ENCODE data around the gene SFI1.
"Not testable (repeated sequence)": the region's sequence is repeated elsewhere in the genome, so short reads cannot be mapped to it uniquely, and the experiment has no call there.

SFI1 gene

DNA sequence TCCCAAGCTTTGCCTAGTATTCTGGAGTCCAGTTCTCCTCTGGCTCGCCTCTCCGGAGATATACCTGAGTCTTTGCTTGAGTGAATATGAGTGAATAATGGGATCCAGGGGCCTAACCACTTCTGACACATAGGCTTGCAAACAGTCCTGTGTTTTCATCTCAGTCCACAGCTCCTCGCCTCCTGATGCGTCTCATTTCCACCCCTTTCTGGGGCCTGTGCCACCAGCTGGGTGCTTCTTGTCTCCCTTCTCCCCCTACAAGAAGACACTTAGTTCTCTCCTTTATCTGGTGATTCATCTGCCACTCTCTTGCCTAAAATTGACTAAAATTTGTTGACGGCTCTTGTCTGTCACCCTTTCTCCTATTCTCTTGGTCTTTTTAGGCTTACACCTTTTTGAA lies 44.6 kb downstream of the SFI1 start:
- Histone ChIP-seq H3K4me3 (ENCODE audit: low read depth in 1 of 2, low read length in 1 of 2) (no peak overlapping the region), H3K27ac (no peak overlapping the region), H3K36me3 (peaks cover 17% of the 10 kb centered on the region)

DNA sequence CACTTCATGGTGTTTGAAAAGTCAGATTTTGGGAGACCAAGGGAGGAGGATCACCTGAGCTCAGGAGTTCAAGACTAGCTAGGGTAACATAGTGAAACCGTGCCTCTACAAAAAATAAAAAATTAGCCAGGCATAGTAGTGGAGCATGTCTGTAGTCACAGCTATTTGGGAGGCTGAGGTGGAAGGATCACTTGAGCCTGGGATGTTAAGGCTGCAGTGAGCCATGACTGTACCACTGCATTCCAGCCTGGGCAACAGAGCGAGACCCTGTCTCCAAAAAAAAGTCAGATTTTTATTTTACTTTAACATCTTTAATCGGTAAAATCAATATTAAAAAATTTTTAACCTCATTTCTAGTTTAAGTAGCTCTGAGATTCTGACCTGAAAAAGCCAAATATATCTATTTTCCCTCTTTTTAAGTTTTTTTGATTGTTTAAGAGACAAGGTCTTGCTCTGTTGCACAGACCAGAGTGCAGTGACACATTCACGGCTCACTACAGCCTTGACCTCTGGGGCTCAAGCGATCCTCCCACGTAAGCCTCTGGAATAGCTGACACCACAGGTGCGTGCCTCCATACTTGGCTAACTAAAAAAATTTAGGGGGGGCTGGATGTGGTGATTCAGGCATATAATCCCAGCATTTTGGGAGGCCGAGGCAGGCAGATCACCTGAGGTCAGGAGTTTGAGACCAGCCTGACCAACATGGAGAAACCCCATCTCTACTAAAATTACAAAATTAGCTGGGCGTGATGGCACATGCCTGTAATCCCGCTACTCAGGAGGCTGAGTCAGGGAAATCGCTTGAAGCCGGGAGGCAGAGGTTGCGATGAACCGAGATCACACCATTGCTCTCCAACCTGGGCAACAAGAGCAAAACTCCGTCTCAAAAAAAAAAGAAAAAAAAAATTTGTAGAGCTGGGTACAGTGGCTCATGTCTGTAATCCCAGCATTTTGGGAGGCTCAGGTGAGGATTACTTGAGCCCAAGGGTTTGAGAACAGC lies 48.4 kb downstream of the SFI1 start:
- H3K36me3 ChIP-seq = peaks cover 28% of the 10 kb centered on the region
- no peak overlapping the region for H3K27ac ChIP-seq
- TF ChIP-seq, protein P1, sequence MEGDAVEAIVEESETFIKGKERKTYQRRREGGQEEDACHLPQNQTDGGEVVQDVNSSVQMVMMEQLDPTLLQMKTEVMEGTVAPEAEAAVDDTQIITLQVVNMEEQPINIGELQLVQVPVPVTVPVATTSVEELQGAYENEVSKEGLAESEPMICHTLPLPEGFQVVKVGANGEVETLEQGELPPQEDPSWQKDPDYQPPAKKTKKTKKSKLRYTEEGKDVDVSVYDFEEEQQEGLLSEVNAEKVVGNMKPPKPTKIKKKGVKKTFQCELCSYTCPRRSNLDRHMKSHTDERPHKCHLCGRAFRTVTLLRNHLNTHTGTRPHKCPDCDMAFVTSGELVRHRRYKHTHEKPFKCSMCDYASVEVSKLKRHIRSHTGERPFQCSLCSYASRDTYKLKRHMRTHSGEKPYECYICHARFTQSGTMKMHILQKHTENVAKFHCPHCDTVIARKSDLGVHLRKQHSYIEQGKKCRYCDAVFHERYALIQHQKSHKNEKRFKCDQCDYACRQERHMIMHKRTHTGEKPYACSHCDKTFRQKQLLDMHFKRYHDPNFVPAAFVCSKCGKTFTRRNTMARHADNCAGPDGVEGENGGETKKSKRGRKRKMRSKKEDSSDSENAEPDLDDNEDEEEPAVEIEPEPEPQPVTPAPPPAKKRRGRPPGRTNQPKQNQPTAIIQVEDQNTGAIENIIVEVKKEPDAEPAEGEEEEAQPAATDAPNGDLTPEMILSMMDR (IDR thresholded peaks at IDR 0.05) = no peak
- no peaks in the 10 kb centered on the region for H3K27me3 ChIP-seq
- H3K4me1 ChIP-seq (ENCODE audit: control insufficient read depth in 1 of 2, insufficient read depth in 1 of 2, low read depth in 1 of 2, low read length in 1 of 2) = no peaks in the 10 kb centered on the region
- no peak overlapping the region for H3K4me3 ChIP-seq (ENCODE audit: low read depth in 1 of 2, low read length in 1 of 2)
- no peaks in the 10 kb centered on the region for H3K9me3 ChIP-seq

More for the DNA sequence above, 44.6 kb downstream of the SFI1 start:
- Histone ChIP-seq H3K4me1 (ENCODE audit: control insufficient read depth in 1 of 2, insufficient read depth in 1 of 2, low read depth in 1 of 2, low read length in 1 of 2) (no peaks in the 10 kb centered on the region), H3K27me3 (no peaks in the 10 kb centered on the region), H3K9me3 (no peaks in the 10 kb centered on the region)
- TF ChIP-seq, protein P1 (IDR thresholded peaks at IDR 0.05) = no peak

DNA sequence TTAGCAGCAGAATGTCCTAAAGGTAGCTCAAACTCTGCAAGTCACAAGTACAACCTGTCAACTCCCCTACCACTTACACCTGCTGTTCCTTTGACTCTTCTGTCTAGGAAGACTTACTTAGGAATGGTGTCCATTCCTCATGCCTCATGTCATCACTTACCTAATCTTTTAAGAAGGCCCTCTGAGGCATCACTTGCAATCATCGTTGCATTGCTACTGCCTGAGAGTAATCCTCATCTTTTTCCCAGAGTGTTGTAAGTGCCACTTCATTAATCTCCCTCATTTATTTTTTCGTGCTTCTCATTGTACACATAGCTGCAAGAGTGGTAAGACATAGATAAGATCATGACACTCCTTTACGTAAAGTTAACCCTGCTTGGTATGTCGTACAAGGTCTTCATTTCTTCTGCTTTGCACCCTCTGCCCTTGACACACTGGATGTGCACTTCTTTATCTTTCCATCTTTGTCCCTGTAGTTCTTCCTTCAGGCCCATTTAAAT lies 54.6 kb downstream of the SFI1 start:
- Histone ChIP-seq H3K36me3 (peaks cover 56% of the 10 kb centered on the region), H3K4me3 (ENCODE audit: low read depth in 1 of 2, low read length in 1 of 2) (no peak overlapping the region), H3K4me1 (ENCODE audit: control insufficient read depth in 1 of 2, insufficient read depth in 1 of 2, low read depth in 1 of 2, low read length in 1 of 2) (no peaks in the 10 kb centered on the region), H3K27me3 (no peaks in the 10 kb centered on the region), H3K9me3 (no peaks in the 10 kb centered on the region), H3K27ac (no peak overlapping the region)
- TF ChIP-seq, protein P1 (IDR thresholded peaks at IDR 0.05) = no peak

DNA sequence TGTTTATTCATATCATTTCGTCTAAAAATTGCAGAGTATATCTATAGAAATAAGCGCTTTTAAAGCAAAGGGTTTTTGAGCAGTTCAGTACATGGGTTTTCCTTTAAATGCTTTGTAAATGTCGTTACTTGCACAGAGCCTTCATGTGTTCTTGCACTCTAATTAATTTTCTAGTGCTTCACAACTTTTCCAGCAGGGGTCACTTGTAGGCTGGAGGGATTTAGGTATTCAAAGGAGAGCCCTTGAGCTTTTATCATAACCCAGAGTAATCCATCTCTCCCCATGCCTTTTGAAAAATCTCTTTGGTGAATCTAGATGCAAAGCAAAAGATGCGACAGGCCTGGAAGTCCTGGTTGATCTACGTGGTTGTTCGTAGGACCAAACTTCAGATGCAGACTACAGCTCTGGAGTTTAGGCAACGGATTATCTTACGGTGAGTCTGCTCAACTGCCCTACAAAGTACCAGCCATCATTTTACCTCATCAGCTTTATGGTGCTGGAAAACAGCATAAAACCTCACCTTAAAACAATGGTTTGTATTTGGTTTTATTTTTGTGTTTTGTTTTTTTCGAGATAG lies 60.4 kb downstream of the SFI1 start:
- no peak overlapping the region for H3K27ac ChIP-seq
- no peaks in the 10 kb centered on the region for H3K4me1 ChIP-seq (ENCODE audit: control insufficient read depth in 1 of 2, insufficient read depth in 1 of 2, low read depth in 1 of 2, low read length in 1 of 2)
- H3K9me3 ChIP-seq = no peaks in the 10 kb centered on the region
- TF ChIP-seq, protein P1 (IDR thresholded peaks at IDR 0.05) = no peak
- no peak overlapping the region for H3K4me3 ChIP-seq (ENCODE audit: low read depth in 1 of 2, low read length in 1 of 2)
- H3K36me3 ChIP-seq = peaks cover 52% of the 10 kb centered on the region
- no peaks in the 10 kb centered on the region for H3K27me3 ChIP-seq

DNA sequence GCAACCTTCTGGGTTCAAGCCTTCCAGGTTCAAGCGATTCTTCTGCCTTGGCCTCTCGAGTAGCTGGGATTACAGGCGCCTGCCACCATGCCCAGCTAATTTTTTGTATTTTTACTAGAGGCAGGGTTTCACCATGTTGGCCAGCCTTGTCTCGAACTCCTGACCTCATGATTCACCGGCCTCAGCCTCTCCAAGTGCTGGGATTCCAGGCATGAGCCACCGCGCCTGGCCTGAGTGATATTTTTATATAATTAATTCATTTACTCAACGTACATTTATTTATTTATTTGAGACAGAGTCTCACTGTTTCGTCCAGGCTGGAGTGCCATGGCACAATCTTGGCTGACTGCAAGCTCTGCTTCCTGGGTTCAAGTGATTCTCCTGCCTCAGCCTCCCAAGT lies 62.2 kb downstream of the SFI1 start:
- H3K9me3 ChIP-seq; H3K27me3 ChIP-seq; H3K4me3 ChIP-seq (ENCODE audit: low read depth in 1 of 2, low read length in 1 of 2); H3K27ac ChIP-seq; H3K4me1 ChIP-seq (ENCODE audit: control insufficient read depth in 1 of 2, insufficient read depth in 1 of 2, low read depth in 1 of 2, low read length in 1 of 2): not testable (repeated sequence)
- peaks cover 56% of the 10 kb centered on the region for H3K36me3 ChIP-seq
